GM12878 (cell line): ENCODE results near the gene SLC1A2. TPM values are rescaled to one million over a fixed set of nuclear protein-coding genes. Genes with fewer than 3 reads are reported as not detected.

Source experiments
- ATAC-seq: fragments of 200-7000 bp; cut with Tn5 transposase; 3 replicates; pipeline ENCODE4 v1.9.1; 2020; ENCODE audit warnings: mild to moderate bottlenecking, moderate library complexity
- BruUV-seq: library from RNA; stranded (reverse); fragments of 400-500 nt; replicated peaks from 2 replicates; lab custom pipeline; 2021; lab: Mats Ljungman, UMichigan
- CTCF ChIA-PET: fragments of 300-600 bp; sonication (Branson Sonifier 250); formaldehyde crosslinking; extraction: SDS; loops from one replicate; lab custom pipeline; 2021; ENCODE audit warnings: inconsistent platforms; lab: Yijun Ruan, JAX
- POLR2A ChIA-PET: fragments of 350-600 bp; formaldehyde crosslinking; extraction: SDS; loops from one replicate; lab custom pipeline; 2021; ENCODE audit warnings: inconsistent platforms; lab: Charles Lee
- RAD21 ChIA-PET: fragments of 300-600 bp; sonication (Branson Sonifier 250); formaldehyde crosslinking; loops from one replicate; lab custom pipeline; 2023; ENCODE audit warnings: antibody characterized with exemption; ENCODE audit not compliant: unreplicated experiment; lab: Charles Lee
- SMC1A ChIA-PET: fragments of 300-600 bp; sonication (Branson Sonifier 250); formaldehyde crosslinking; loops from one replicate; lab custom pipeline; 2023; ENCODE audit not compliant: unreplicated experiment, uncharacterized antibody; lab: Charles Lee
- DNase-seq: peaks from one replicate; pipeline ENCODE4 v3.0.0-alpha.2; 2011; ENCODE audit warnings: low read depth, low spot score
- FAIRE-seq: peaks from 3 replicates; lab custom pipeline; 2011; peaks lifted over from hg19 to GRCh38; lab: Jason Lieb, UNC
- H2AFZ ChIP-seq: 2 replicates; pipeline ENCODE4 v1.6.0; 2011; ENCODE audit warnings: low read depth, low read length, control low read depth; ENCODE audit not compliant: control insufficient read depth
- H3K27ac ChIP-seq: 2 replicates; pipeline ENCODE4 v1.5.1; 2011; ENCODE audit warnings: control low read depth; ENCODE audit not compliant: control insufficient read depth, insufficient read depth
- H3K27me3 ChIP-seq, 2 experiments: replicated peaks in 1 of 2; 2 replicates each; pipeline versions ENCODE4 v1.6.0 to v1.6.1; 2011; ENCODE audit warnings: low read length in 1 of 2; ENCODE audit not compliant: control insufficient read depth in 2 of 2, insufficient read depth in 2 of 2
- H3K36me3 ChIP-seq, 2 experiments: 2 replicates each; pipeline ENCODE4 v1.5.1; 2011; ENCODE audit warnings: low read length in 1 of 2; ENCODE audit not compliant: control insufficient read depth in 2 of 2, insufficient read depth in 2 of 2
- H3K4me1 ChIP-seq: 2 replicates; pipeline ENCODE4 v1.6.1; 2011; ENCODE audit warnings: mild to moderate bottlenecking, low read length, moderate library complexity, mixed read lengths; ENCODE audit not compliant: control insufficient read depth, insufficient read depth
- H3K4me2 ChIP-seq: 2 replicates; pipeline ENCODE4 v1.6.0; 2011; ENCODE audit warnings: control low read depth; ENCODE audit not compliant: control insufficient read depth, insufficient read depth
- H3K4me3 ChIP-seq: fragments of 200-600 bp; sonication (generic); 2 replicates; pipeline ENCODE4 v1.5.1; 2016
- H3K79me2 ChIP-seq: 2 replicates; pipeline ENCODE4 v1.6.0; 2011; ENCODE audit warnings: low read length; ENCODE audit not compliant: control insufficient read depth, insufficient read depth
- H3K9ac ChIP-seq: 2 replicates; pipeline ENCODE4 v1.8.0; 2011; ENCODE audit warnings: low read length, control low read depth, mixed read lengths; ENCODE audit not compliant: control insufficient read depth, insufficient read depth
- H3K9me3 ChIP-seq: replicated peaks from 3 replicates; pipeline ENCODE4 v1.5.1; 2011; ENCODE audit warnings: mild to moderate bottlenecking, low read length; ENCODE audit not compliant: control insufficient read depth, insufficient read depth
- H4K20me1 ChIP-seq: 2 replicates; pipeline ENCODE4 v1.6.0; 2011; ENCODE audit not compliant: control insufficient read depth, insufficient read depth
- ATF3 ChIP-seq: IDR thresholded peaks from 2 replicates; pipeline ENCODE4 v1.6.1; 2011; ENCODE audit warnings: low read depth, mild to moderate bottlenecking, low read length, moderate library complexity, borderline replicate concordance; ENCODE audit errors: extremely low read depth
- HDAC6 ChIP-seq: fragments of 200-600 bp; sonication (generic); IDR thresholded peaks from one replicate; pipeline ENCODE4 v1.8.0; 2017; ENCODE audit warnings: antibody characterized with exemption; ENCODE audit not compliant: unreplicated experiment
- KAT2A ChIP-seq: conservative IDR thresholded peaks from 2 replicates; pipeline ENCODE4 v1.6.1; 2011; ENCODE audit warnings: low read depth, low read length; ENCODE audit not compliant: control insufficient read depth
- WGBS: methylation state at CpG from one replicate; pipeline ENCODE4 v1.1.6; 2016; ENCODE audit warnings: low lambda C conversion rate; ENCODE audit not compliant: insufficient replicate concordance, insufficient coverage; ENCODE audit errors: missing lambda C conversion rate; 5-methylcytosine and 5-hydroxymethylcytosine counted together
- in situ Hi-C: fragments of 300-500 bp; cut with MboI; formaldehyde crosslinking; loops from 9 replicates; pipeline ENCODE4 v1.14.3; 2018; ENCODE audit warnings: mixed read lengths
- intact Hi-C: fragments of 100-400 bp; cut with micrococcal nuclease; formaldehyde crosslinking; loops from one replicate; pipeline ENCODE4 v1.14.2; 2022; ENCODE audit not compliant: unreplicated experiment
- polyA plus RNA-seq, 11 experiments: library from polyadenylated mRNA; depleted of rRNA in 4 of 11; unstranded in 6 of 11; stranded (reverse) in 5 of 11; fragments of >200 nt; fragmentation: Nextera tagmentation in 4 of 11; fragmentation: Illumina TruSeq in 1 of 11; extraction: Ambion mirVana in 4 of 11; extraction: Trizol in 1 of 11; gene quantifications; 1 replicate in 1 of 11; 2 replicates in 10 of 11; pipeline versions ENCODE4 v1.2.1 to v1.2.3, GENCODE V29; 2011 to 2016; ENCODE audit warnings: inconsistent platforms in 2 of 11, missing spikeins in 2 of 11, low read depth in 1 of 11
- total RNA-seq, 4 experiments: library from RNA; depleted of rRNA in 3 of 4; stranded (reverse); fragments of >200 nt in 3 of 4; fragmentation: Illumina TruSeq in 1 of 4; extraction: Trizol in 1 of 4; gene quantifications; 2 replicates each; pipeline versions ENCODE4 v1.2.1 to v1.2.3, GENCODE V29; 2013 to 2021
- TF ChIP-seq, protein P1 (sequence below): fragments of 450-650 bp; IDR thresholded peaks from 2 replicates; pipeline ENCODE4 v1.6.1; 2017; ENCODE audit warnings: low read depth, mild to moderate bottlenecking, moderate library complexity

Gene SLC1A2
- total and polyA plus RNA-seq, 10 of the 15 experiments (the other 5 are each of a cell fraction or from before 2014, with no cell fraction given), result 0.01 to 0.84 (median 0.22) TPM; not detected in 1

- no peak for ATAC-seq
- BruUV-seq, result no TSS peak
- H3K9me3 ChIP-seq, result peaks cover 4% of the 10 kb centered on the region; the same call in 1 of the 3 replicates
- POLR2A ChIA-PET, result no interaction called here
- RAD21 ChIA-PET, result no interaction called here
- WGBS, result 63% methylated on average over 3 of the region's 3 CpGs
- no peak for FAIRE-seq
- TF ChIP-seq ATF3 (no peak), KAT2A (no peak), HDAC6 (no peak)
- TF ChIP-seq, protein P1, sequence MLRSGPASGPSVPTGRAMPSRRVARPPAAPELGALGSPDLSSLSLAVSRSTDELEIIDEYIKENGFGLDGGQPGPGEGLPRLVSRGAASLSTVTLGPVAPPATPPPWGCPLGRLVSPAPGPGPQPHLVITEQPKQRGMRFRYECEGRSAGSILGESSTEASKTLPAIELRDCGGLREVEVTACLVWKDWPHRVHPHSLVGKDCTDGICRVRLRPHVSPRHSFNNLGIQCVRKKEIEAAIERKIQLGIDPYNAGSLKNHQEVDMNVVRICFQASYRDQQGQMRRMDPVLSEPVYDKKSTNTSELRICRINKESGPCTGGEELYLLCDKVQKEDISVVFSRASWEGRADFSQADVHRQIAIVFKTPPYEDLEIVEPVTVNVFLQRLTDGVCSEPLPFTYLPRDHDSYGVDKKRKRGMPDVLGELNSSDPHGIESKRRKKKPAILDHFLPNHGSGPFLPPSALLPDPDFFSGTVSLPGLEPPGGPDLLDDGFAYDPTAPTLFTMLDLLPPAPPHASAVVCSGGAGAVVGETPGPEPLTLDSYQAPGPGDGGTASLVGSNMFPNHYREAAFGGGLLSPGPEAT, result no peak
- TF ChIP-seq, all 136 proteins: peak for 0
- Histone ChIP-seq H3K36me3 (no peaks in the 10 kb centered on the region), H3K4me3 (no peak overlapping the region), H3K4me2 (no peak overlapping the region), H3K27ac (no peak overlapping the region), H3K9ac (no peak overlapping the region), H2AFZ (no peak overlapping the region), H3K27me3 (no peaks in the 10 kb centered on the region), H3K4me1 (no peaks in the 10 kb centered on the region), H3K79me2 (no peaks in the 10 kb centered on the region), H4K20me1 (no peaks in the 10 kb centered on the region)
- no peak for DNase-seq
- ChIA-PET SMC1A (interaction anchor here (1.0 kb wide), 1 partner anchor 74 kb away, joined by 3 read pairs; no protein-coding TSS in a partner anchor), CTCF (interaction anchor here (1.1 to 2.4 kb wide), 3 partner anchors 9 to 66 kb away, joined by 3 to 8 read pairs (median 3); no protein-coding TSS in a partner anchor)
- in situ Hi-C loops, result no loop called here
- intact Hi-C loops, result no loop called here
Observed at GRCh38 chr11:35247863-35248262, 171.5 kb downstream of the SLC1A2 start.
